Panc1 (cell line): ENCODE results near the gene HORMAD1. TPM values are rescaled to one million over a fixed set of nuclear protein-coding genes. Genes with fewer than 3 reads are reported as not detected.

Experiments
- ATAC-seq: fragments of 200-7000 bp; cut with Tn5 transposase; 2 replicates; pipeline ENCODE4 v1.9.1; 2020; ENCODE audit warnings: mild to moderate bottlenecking, moderate library complexity
- BruUV-seq: library from RNA; stranded (reverse); fragments of 400-500 nt; replicated peaks from 2 replicates; lab custom pipeline; 2021; lab: Mats Ljungman, UMichigan
- CTCF ChIA-PET: fragments of 300-600 bp; sonication (Branson Sonifier 250); formaldehyde crosslinking; loops from one replicate; lab custom pipeline; 2022; ENCODE audit warnings: antibody characterized with exemption; lab: Charles Lee
- POLR2A ChIA-PET: fragments of 300-600 bp; sonication (Branson Sonifier 250); formaldehyde crosslinking; loops from one replicate; lab custom pipeline; 2022; ENCODE audit warnings: antibody characterized with exemption; lab: Charles Lee
- DNase-seq: peaks from one replicate; pipeline ENCODE4 v3.0.0-alpha.2; 2010; ENCODE audit warnings: low read depth, low spot score
- H3K27ac ChIP-seq: 2 replicates; pipeline ENCODE4 v1.5.1; 2011; ENCODE audit warnings: mild to moderate bottlenecking, low read length, inconsistent platforms
- H3K27me3 ChIP-seq: fragments of 200-500 bp; sonication (Bioruptor generic); 2 replicates; pipeline ENCODE4 v1.6.0; 2014; ENCODE audit warnings: low read length, inconsistent platforms; ENCODE audit not compliant: control insufficient read depth, insufficient read depth
- H3K36me3 ChIP-seq: fragments of 200-500 bp; sonication (Bioruptor generic); 2 replicates; pipeline ENCODE4 v1.5.1; 2014; ENCODE audit warnings: inconsistent platforms, mild to moderate bottlenecking, low read length, moderate library complexity; ENCODE audit not compliant: control insufficient read depth, insufficient read depth
- H3K4me1 ChIP-seq: 2 replicates; pipeline ENCODE4 v1.5.1; 2011; ENCODE audit warnings: inconsistent platforms, mild to moderate bottlenecking, low read length, moderate library complexity; ENCODE audit not compliant: control insufficient read depth, insufficient read depth
- H3K4me3 ChIP-seq, 2 experiments: 2 replicates each; pipeline ENCODE4 v1.5.1; 2011 to 2012; ENCODE audit warnings: low read depth in 2 of 2, low read length in 2 of 2, mild to moderate bottlenecking in 2 of 2, inconsistent platforms in 1 of 2, moderate library complexity in 1 of 2
- H3K9me3 ChIP-seq: fragments of 200-500 bp; sonication (Bioruptor generic); 2 replicates; pipeline ENCODE4 v1.5.1; 2014; ENCODE audit warnings: low read depth, mild to moderate bottlenecking, inconsistent platforms, low read length, moderate library complexity; ENCODE audit not compliant: control insufficient read depth, insufficient read depth
- POLR2AphosphoS5 ChIP-seq: IDR thresholded peaks from 2 replicates; pipeline ENCODE4 v1.6.1; 2012; ENCODE audit warnings: mild to moderate bottlenecking, low read depth, low read length, moderate library complexity
- SIN3A ChIP-seq: IDR thresholded peaks from 2 replicates; pipeline ENCODE4 v1.6.1; 2012; ENCODE audit warnings: low read depth, mild to moderate bottlenecking, low read length, moderate library complexity, borderline replicate concordance; ENCODE audit not compliant: insufficient read depth
- TCF7L2 ChIP-seq: IDR thresholded peaks from 2 replicates; pipeline ENCODE4 v1.6.1; 2011; ENCODE audit warnings: mild to moderate bottlenecking, low read depth, low read length, inconsistent platforms
- in situ Hi-C: cut with HindIII; loops from 2 replicates; pipeline ENCODE4 v1.10.0; 2016; ENCODE audit warnings: low sequenced_read_pairs, low pct_unique_long_range_greater_than_20kb
- intact Hi-C: fragments of 100-400 bp; cut with micrococcal nuclease; formaldehyde crosslinking; loops from one replicate; pipeline ENCODE4 v1.10.0; 2022; ENCODE audit not compliant: unreplicated experiment
- total RNA-seq: library from RNA; stranded (reverse); gene quantifications from one replicate; pipeline ENCODE4 v1.2.1, GENCODE V29; 2021; ENCODE audit not compliant: unreplicated experiment
- TF ChIP-seq, protein P1 (sequence below), 2 experiments: IDR thresholded peaks; 2 replicates each; pipeline ENCODE4 v1.6.1; 2011 to 2012; ENCODE audit warnings: low read depth in 2 of 2, control low read depth in 1 of 2, low read length in 1 of 2, mild to moderate bottlenecking in 1 of 2, moderate library complexity in 1 of 2; ENCODE audit not compliant: insufficient read depth in 1 of 2
- TF ChIP-seq, protein P2 (sequence below): fragments of 450-650 bp; IDR thresholded peaks from 2 replicates; pipeline ENCODE4 v1.5.1; 2017; ENCODE audit warnings: mild to moderate bottlenecking

The HORMAD1 gene
- total RNA-seq, 1 experiment from 2014 or later, result not detected

DNA sequence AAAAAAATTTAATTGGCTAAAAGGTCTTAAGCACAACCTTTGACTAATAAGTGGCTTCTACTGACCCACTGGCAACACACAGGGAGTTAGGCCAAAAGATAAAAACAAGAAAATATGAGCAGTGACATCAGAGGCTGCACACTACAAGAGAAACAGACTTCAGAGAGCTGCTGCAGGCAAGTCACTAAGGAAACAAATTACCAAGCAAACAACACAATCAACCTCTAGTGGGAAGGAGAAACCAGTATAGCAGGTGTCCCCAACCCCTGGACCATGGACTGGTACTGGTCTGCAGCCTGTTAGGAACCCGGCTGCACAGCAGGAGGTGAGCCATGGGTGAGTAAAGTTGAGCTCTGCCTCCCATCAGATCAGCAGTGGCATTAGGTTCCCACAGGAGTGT is 70.5 kb downstream of the HORMAD1 start:
- ChIA-PET POLR2A (no interaction called here), CTCF (no interaction called here)
- ATAC-seq (no peak; the same call in 1 of the 2 replicates), DNase-seq (no peak)
- TF ChIP-seq TCF7L2, result no peak
- TF ChIP-seq POLR2AphosphoS5, result no peak
- TF ChIP-seq SIN3A, result no peak
- TF ChIP-seq, protein P1, sequence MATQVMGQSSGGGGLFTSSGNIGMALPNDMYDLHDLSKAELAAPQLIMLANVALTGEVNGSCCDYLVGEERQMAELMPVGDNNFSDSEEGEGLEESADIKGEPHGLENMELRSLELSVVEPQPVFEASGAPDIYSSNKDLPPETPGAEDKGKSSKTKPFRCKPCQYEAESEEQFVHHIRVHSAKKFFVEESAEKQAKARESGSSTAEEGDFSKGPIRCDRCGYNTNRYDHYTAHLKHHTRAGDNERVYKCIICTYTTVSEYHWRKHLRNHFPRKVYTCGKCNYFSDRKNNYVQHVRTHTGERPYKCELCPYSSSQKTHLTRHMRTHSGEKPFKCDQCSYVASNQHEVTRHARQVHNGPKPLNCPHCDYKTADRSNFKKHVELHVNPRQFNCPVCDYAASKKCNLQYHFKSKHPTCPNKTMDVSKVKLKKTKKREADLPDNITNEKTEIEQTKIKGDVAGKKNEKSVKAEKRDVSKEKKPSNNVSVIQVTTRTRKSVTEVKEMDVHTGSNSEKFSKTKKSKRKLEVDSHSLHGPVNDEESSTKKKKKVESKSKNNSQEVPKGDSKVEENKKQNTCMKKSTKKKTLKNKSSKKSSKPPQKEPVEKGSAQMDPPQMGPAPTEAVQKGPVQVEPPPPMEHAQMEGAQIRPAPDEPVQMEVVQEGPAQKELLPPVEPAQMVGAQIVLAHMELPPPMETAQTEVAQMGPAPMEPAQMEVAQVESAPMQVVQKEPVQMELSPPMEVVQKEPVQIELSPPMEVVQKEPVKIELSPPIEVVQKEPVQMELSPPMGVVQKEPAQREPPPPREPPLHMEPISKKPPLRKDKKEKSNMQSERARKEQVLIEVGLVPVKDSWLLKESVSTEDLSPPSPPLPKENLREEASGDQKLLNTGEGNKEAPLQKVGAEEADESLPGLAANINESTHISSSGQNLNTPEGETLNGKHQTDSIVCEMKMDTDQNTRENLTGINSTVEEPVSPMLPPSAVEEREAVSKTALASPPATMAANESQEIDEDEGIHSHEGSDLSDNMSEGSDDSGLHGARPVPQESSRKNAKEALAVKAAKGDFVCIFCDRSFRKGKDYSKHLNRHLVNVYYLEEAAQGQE (IDR thresholded peaks at IDR 0.05; ENCODE audit: insufficient read depth in 1 of 2, low read depth in 2 of 2, low read length in 1 of 2), result no peak
- Histone ChIP-seq H3K27me3 (no peaks in the 10 kb centered on the region), H3K9me3 (no peaks in the 10 kb centered on the region), H3K27ac (no peak overlapping the region), H3K4me1 (no peaks in the 10 kb centered on the region), H3K36me3 (peaks cover 3% of the 10 kb centered on the region; the same call in 1 of the 2 replicates), H3K4me3 (no peak overlapping the region)
- BruUV-seq, result no TSS peak
- intact Hi-C loops, result no loop called here
- in situ Hi-C loops, result no loop called here

DNA sequence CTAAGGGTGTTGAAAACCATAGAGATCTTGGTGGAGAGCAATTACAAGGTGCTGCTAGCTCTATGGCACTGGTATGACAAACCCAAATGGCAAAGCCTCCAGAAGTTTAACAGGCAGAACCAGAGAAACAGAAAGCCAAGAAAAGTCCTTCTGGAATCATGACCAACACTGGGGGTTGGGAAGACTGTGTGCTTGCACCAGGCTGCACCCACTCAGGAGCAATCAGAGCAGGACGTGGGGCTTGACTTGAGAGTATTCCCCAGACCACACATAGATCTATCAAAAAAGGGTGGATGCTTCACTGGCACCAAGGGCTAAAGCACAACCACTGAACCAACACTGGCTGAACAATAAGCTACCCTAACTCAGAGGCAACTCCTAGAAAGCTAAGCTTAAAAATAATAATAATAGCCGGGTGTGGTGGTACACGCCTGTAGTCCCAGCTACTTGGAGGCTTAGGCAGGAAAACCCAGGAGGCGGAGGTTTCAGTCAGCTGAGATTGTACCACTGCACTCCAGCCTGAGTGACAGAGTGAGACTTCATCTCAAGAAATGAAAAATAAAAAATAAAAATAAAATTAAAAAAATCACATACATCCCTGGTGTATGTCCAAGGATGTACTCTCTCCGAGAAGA is 71.1 kb downstream of the HORMAD1 start:
- Histone ChIP-seq H3K4me3 (no peak overlapping the region), H3K27me3 (no peaks in the 10 kb centered on the region), H3K9me3 (no peaks in the 10 kb centered on the region), H3K27ac (no peak overlapping the region), H3K36me3 (peaks cover 3% of the 10 kb centered on the region; the same call in 1 of the 2 replicates), H3K4me1 (no peaks in the 10 kb centered on the region)
- ChIA-PET POLR2A (interaction anchor here (0.8 kb wide), 1 partner anchor 70 kb away, joined by 3 read pairs; the partner anchor contains the start of gene MCL1), CTCF (no interaction called here)
- ATAC-seq, result no peak
- in situ Hi-C loops (no loop called here), intact Hi-C loops (no loop called here)
- DNase-seq, result no peak
- no TSS peak for BruUV-seq
- TF ChIP-seq TCF7L2, result no peak
- no peak for TF ChIP-seq POLR2AphosphoS5
- TF ChIP-seq, protein P2, sequence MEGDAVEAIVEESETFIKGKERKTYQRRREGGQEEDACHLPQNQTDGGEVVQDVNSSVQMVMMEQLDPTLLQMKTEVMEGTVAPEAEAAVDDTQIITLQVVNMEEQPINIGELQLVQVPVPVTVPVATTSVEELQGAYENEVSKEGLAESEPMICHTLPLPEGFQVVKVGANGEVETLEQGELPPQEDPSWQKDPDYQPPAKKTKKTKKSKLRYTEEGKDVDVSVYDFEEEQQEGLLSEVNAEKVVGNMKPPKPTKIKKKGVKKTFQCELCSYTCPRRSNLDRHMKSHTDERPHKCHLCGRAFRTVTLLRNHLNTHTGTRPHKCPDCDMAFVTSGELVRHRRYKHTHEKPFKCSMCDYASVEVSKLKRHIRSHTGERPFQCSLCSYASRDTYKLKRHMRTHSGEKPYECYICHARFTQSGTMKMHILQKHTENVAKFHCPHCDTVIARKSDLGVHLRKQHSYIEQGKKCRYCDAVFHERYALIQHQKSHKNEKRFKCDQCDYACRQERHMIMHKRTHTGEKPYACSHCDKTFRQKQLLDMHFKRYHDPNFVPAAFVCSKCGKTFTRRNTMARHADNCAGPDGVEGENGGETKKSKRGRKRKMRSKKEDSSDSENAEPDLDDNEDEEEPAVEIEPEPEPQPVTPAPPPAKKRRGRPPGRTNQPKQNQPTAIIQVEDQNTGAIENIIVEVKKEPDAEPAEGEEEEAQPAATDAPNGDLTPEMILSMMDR, result no peak

Other genes with a start within 250 kb of the HORMAD1 start
- gene TARS2, start 233.5 kb downstream of the HORMAD1 start, total RNA-seq, result 28.2 TPM
- 2.2 TPM for gene ECM1, start 212.8 kb downstream of the HORMAD1 start, total RNA-seq
- 1.0 TPM for gene FALEC, start 205.1 kb downstream of the HORMAD1 start, total RNA-seq
- gene ADAMTSL4, start 171.5 kb downstream of the HORMAD1 start, total RNA-seq, result 9.5 TPM
- 126 TPM for gene MCL1, start 141.3 kb downstream of the HORMAD1 start, total RNA-seq
- 207 TPM for gene ENSA, start 91.3 kb downstream of the HORMAD1 start, total RNA-seq
- gene GOLPH3L, start 23.7 kb downstream of the HORMAD1 start, total RNA-seq, result 19.6 TPM
- gene CTSS, start 44.9 kb upstream of the HORMAD1 start, total RNA-seq, result 5.1 TPM
- 4.4 TPM for gene CTSK, start 87.4 kb upstream of the HORMAD1 start, total RNA-seq
- 36.2 TPM for gene ARNT, start 155.7 kb upstream of the HORMAD1 start, total RNA-seq
- not detected for gene CTXND2, start 166.2 kb upstream of the HORMAD1 start, total RNA-seq
- 43.3 TPM for gene SETDB1, start 205.5 kb upstream of the HORMAD1 start, total RNA-seq